ENCODE data around the gene MLPH.

DNA sequence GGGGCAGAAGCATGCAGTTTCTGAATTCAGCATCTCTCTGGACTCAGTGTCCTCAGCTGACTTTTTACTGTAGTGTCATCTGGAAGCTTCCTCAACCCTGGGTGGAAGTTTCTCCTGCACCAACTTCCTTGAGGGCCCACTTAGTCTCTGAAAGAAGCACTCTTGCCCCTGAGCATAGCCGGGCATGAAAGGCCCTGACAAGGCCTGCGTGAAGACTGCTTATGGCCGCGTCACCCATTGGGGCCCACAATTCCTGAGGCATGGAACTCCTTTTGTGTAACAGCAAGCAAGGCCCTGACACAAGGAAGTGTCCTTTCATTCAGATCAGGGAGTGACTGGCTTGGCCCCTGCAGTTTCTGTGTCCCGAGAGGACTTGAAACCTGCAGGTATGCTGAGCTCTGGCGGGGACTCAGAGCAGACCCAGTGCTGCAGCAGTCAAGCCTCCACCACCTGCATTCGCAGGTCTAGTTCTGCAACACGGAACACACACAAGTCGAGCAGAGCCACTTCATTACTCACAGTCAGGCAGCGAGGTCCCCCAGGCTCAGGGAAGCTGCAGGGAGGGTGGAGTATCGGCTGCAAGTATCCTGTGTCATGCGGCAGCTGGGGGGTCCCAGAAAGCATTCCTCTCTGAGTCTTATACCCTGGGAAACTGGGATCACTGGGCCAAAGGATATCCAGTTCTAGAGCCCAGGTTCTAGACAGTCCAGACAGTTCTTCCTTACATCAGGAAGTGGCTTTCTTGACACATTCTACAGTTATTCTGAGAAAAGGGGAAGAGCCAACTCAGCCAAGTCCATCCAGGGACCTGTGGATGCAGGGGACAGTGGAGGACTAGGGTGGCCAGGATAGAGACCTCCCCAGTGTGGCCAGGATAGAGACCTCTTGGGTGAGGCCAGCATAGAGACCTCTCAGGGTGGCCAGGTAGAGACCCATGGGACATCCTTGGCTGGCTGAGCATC lies 43.7 kb downstream of the MLPH start:
- TF ChIP-seq EZH2 (IDR thresholded peaks at IDR 0.05; ENCODE audit: insufficient read depth, poor library complexity, severe bottlenecking) (no peak), EZH2phosphoT487 (IDR thresholded peaks at IDR 0.05; ENCODE audit: insufficient read depth, low read depth) (no peak)

All from GM23248 (cell line).